Ecto neural progenitor cell (in vitro differentiated cells): ENCODE data around the gene SMYD3.
"Not testable (repeated sequence)": the region's sequence is repeated elsewhere in the genome, so short reads cannot be mapped to it uniquely, and the experiment has no call there.

Experiments used
- DNase-seq: peaks from one replicate; pipeline ENCODE4 v3.0.0-alpha.2; 2018; ENCODE audit warnings: low spot score

The SMYD3 gene

DNA sequence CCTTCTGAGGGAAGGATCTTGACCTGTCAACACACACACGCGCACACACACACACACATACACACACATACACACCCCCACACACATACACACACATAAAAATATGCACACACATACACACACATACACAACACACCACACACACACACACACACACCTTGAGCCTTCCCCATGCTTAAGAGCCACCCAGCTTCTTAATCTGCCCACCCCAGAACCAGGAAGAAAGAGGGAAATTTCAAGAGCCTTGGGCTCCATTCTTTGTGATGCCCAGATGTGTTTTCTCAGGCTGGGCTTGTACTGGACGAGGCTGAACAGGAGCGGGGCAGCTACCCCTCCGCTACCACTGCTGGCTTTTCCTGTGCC lies 708.7 kb downstream of the SMYD3 start:
- no peak for DNase-seq

DNA sequence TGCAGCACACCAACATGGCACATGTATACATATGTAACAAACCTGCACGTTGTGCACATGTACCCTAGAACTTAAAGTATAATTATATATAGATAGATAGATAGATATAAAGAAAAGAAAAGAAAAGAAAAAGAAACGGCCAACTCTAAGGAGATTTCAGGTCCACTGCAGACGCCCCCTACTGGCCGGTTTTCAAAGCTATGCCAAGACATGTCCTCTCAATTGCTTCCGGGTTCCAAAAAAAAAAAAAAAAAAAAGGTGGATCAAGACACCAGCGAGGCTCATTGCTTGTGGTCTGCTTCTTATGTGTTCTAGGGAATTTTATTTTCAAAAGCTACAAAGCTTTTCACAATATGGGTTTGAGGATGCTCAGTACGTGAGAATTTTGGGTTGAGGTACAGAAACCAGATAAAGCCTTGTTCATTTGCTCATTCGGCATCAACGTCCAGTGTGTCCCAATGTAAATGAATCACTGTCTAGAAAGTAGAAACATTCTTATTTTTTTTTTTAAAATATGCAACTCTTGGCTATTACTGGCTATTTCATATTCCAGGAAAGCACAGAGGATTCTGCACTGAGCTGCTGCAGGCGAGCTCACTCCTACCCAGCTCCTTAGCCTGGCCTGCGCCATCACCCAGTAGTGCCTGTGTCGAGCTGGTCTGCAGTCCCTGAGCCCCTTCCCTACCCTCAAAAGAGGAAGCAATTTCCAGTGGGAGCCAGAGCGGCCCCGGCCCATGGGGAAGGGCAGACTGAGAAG lies 709.3 kb downstream of the SMYD3 start:
- DNase-seq, result no peak

GRCh38 chr1:245791410-245792312 lies 715.4 kb downstream of the SMYD3 start:
- no peak for DNase-seq

DNA sequence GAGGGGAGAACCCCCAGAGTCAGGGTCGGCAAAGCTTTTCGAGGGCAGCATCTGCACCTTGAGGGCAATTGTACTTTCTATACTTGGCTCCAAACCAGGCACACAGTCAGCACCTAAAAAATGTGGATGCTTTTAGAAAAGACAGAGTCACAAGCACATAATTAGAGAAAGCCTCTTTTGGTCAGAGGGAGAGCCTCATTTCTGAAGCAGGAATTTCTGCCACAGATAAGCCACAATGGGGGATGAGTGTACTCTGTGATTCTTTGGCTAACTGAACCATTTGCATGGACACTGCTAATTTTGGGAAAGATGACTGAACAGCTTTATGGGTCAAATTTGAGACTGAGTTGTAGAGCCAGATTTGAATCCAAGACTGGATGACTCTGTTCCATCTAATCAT lies 716.6 kb downstream of the SMYD3 start:
- no peak for DNase-seq

- no peak for DNase-seq
These were observed 718.2 kb downstream of the SMYD3 start for GRCh38 chr1:245788886-245789285.

- no peak for DNase-seq
These were observed 718.8 kb downstream of the SMYD3 start for GRCh38 chr1:245788269-245788668.

DNA sequence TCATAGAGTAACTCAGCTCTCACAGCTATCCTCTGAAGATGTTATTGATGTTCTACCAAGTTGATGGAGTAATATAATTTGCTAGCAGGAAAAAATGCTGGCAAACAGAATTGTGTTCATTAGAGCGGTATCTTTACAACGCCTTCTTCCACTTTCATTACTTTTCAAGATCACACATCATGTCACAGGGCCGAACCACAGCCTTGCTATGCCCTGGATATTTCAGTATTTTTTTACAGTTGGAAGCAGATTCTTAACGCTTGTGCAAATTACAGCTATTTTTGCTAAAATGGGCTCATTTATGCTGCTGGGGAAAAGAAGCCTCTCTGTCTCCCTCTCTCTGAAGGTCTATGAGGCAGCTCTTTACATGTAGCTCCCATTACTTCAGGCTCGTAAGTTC lies 720.1 kb downstream of the SMYD3 start:
- no peak for DNase-seq

- DNase-seq, result no peak
These were observed 727.0 kb downstream of the SMYD3 start for GRCh38 chr1:245779797-245780755.

GRCh38 chr1:245777752-245778151 lies 729.3 kb downstream of the SMYD3 start:
- DNase-seq, result no peak

DNA sequence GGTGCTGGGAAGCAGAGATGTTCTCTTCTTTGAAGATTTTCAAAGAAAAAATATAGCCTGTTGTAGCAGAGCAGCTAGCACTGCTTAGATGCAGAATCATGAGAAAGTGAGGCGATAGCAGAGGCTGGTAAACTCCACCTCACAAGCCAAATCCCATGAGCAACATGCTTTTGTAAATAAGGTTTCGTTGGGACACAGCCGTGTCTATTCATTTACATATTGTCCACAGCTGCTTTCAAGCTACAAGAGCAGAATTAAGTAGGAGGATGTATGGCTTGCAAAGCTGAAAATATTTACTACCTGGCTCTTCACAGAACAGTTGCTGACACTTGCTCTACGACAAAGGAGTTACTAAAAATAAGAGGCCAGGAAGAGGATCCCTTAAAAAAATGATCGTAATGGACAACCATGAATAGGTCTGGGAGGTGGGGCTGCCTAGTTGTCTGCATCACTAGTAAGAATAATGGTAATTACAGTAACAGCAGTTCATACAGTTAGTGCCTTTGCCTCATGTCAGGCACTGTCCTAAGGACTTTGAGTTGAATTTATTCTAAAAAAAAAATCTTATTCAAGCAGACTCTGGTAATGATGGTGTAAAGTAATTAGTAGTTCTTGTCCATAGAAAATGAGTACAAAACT lies 730.3 kb downstream of the SMYD3 start:
- no peak for DNase-seq

DNA sequence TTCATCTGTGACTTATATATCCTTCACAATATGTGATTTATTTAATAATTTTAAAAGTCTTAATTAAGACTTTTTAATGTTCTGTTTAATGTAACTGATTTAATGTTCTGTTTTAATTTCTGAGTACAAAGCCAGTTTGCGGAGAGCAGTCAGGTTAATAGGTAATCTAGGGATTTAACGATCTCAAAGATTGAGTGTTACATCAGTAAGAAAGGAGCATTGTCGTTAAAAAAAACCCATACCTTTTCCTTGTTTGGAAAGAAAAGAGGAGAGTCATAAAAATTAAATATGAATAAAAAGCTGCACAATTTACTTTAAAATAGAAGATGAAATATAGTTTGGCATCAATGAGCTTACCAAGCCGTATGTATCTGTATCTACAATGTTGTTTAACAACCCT lies 730.9 kb downstream of the SMYD3 start:
- no peak for DNase-seq

- not testable (repeated sequence) for DNase-seq
These were observed 732.1 kb downstream of the SMYD3 start for GRCh38 chr1:245774931-245775330.

- no peak for DNase-seq
These were observed 732.9 kb downstream of the SMYD3 start for GRCh38 chr1:245774196-245774595.

DNA sequence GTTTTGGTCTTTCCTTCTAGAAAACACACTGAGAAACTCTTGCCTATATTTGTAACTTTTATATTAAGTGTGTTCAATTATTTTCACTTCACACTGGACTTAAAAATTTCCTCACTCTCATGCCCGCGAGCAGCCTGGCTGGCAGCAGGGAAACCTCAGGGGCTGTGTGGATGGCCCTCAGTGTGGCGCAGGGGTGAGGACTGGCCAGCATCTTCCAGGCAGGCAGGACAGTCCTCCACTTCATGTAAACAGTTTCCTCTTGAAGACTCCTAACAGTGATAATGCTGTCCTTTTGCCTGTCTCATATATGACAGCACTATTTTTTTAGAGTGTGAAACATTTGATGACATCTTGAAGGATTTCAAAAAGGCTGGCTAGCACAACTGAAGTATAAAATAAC lies 733.7 kb downstream of the SMYD3 start:
- DNase-seq, result no peak

DNA sequence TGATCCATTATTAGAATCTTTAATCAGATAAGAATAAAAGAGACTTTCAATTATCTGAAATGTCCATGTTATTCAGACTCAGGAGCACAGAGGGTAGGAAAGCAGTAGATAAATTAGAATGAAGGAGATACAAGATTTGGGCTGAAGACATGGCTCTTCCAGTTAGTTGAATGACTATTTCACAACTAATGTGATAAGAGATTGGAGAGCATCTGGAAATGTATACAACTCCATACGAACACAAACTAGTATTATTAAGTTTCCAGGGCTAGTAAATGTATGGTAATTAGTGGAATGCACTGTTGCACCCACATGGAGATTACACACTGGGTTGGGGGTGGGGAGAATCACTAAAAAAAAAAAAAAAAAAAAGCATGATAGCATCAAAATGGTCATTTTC lies 734.3 kb downstream of the SMYD3 start:
- no peak for DNase-seq

- no peak for DNase-seq
These were observed 734.8 kb downstream of the SMYD3 start for GRCh38 chr1:245772325-245772724.

DNA sequence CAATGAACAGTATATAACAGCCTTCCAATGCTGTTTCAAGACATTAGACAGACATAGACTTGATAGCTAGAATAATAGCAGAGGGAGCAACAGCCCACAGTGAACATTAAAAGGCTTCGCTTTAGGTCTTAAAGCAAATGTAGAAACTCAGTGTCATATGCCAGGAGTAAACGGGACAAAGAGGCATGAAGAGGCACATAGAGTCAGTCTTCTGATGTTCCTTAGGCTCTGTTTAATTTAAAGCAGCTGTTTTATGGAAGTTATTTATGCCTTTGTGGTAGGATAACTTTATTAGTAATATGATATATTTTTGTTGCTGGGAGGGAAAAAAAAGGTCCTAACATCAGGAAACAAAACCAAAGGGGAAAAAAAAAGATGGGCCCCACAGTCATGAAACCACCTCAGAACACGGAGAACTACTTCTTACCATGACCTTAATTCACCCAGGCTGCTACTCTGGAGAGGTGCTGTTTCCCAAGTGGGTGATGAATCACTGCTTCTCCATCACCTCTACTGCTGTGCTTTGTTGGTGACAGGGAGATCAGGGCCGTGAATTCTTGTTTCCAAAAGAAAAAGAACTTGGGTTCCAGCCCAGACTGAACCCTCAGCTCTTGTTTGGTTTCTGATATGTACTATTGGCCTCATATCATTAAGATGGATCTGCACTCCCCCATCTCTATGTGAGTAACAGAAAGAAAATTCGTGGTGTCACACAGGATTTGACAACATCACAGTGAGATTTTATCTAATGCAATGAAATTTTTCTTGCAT lies 735.4 kb downstream of the SMYD3 start:
- no peak for DNase-seq

GRCh38 chr1:245770156-245770555 lies 736.9 kb downstream of the SMYD3 start:
- DNase-seq, result no peak

DNA sequence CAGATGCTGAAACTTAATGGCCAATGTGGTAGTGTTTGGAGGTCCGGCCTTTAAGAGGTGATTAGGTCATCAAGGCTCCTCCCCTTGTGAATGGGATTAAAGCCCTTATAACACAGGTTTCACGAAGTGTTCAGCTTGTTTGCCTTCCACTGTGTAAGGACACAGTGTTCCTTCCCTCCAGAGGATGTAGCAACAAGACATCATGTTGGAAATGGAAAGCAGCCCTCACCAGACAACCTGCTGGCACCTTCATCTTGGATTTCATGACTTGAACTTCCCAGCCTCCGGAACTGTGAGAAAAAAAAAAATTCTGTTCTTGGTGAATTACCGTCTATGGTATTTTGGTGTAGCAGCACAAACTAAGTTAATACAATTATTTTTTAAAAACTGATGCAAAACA lies 738.5 kb downstream of the SMYD3 start:
- DNase-seq, result no peak

- no peak for DNase-seq
These were observed 741.7 kb downstream of the SMYD3 start for GRCh38 chr1:245765230-245766000.
